Karpas-422 (cell line): ENCODE results near the gene FADS2. TPM values are rescaled to one million over a fixed set of nuclear protein-coding genes. Genes with fewer than 3 reads are reported as not detected.
A peak's percentile ranks its signal among the peaks of the same experiment; 100 is the strongest.

Experiments
- DNase-seq: peaks from one replicate; pipeline ENCODE4 v3.0.0-alpha.2; 2015
- H2AFZ ChIP-seq: fragments of 200-600 bp; sonication (generic); 2 replicates; pipeline ENCODE4 v1.6.1; 2014; ENCODE audit warnings: antibody characterized with exemption, low read length, mixed read lengths
- H3K27ac ChIP-seq: fragments of 200-600 bp; sonication (generic); 2 replicates; pipeline ENCODE4 v1.5.1; 2014; ENCODE audit warnings: mild to moderate bottlenecking, low read length, moderate library complexity
- H3K27me3 ChIP-seq: fragments of 200-600 bp; sonication (generic); 2 replicates; pipeline ENCODE4 v1.6.1; 2014; ENCODE audit warnings: low read length, mixed read lengths
- H3K36me3 ChIP-seq: fragments of 200-600 bp; sonication (generic); 2 replicates; pipeline ENCODE4 v1.6.1; 2014; ENCODE audit warnings: low read length, mixed read lengths; ENCODE audit not compliant: insufficient read depth
- H3K4me1 ChIP-seq: fragments of 200-600 bp; sonication (generic); 2 replicates; pipeline ENCODE4 v1.6.1; 2014; ENCODE audit warnings: mild to moderate bottlenecking, low read length, mixed read lengths
- H3K4me2 ChIP-seq: fragments of 200-600 bp; sonication (generic); 2 replicates; pipeline ENCODE4 v1.6.1; 2014; ENCODE audit warnings: low read length, low read depth, mild to moderate bottlenecking; ENCODE audit not compliant: poor library complexity, severe bottlenecking
- H3K4me3 ChIP-seq: fragments of 200-600 bp; sonication (generic); 2 replicates; pipeline ENCODE4 v1.5.1; 2014; ENCODE audit warnings: mild to moderate bottlenecking, antibody characterized with exemption, low read length, mixed read lengths
- H3K79me2 ChIP-seq: fragments of 200-600 bp; sonication (generic); 2 replicates; pipeline ENCODE4 v1.6.1; 2014; ENCODE audit warnings: mild to moderate bottlenecking, low read length, mixed read lengths
- H3K9ac ChIP-seq: fragments of 200-600 bp; sonication (generic); 2 replicates; pipeline ENCODE4 v1.6.0; 2014; ENCODE audit warnings: low read length
- H3K9me2 ChIP-seq: fragments of 200-600 bp; sonication (generic), shearing (Covaris generic); replicated peaks from 2 replicates; pipeline ENCODE4 v1.6.0; 2014; ENCODE audit warnings: mild to moderate bottlenecking, low read length, moderate library complexity; ENCODE audit not compliant: insufficient read depth
- H3K9me3 ChIP-seq: fragments of 300-700, 200-600 bp; sonication (generic); 2 replicates; pipeline ENCODE4 v1.6.1; 2014; ENCODE audit warnings: low read length, mixed read lengths
- H4K20me1 ChIP-seq: fragments of 200-600 bp; sonication (generic); 2 replicates; pipeline ENCODE4 v1.6.1; 2014; ENCODE audit warnings: mild to moderate bottlenecking, antibody characterized with exemption, low read length, low read depth; ENCODE audit not compliant: insufficient read depth
- total RNA-seq: library from RNA; depleted of rRNA; stranded (reverse); fragments of >200 nt; shearing (Covaris generic); gene quantifications from 2 replicates; pipeline ENCODE4 v1.2.3, GENCODE V29; 2014; ENCODE audit warnings: low replicate concordance

Gene FADS2
- total RNA-seq, 1 experiment from 2014 or later: 75.7 TPM

DNA sequence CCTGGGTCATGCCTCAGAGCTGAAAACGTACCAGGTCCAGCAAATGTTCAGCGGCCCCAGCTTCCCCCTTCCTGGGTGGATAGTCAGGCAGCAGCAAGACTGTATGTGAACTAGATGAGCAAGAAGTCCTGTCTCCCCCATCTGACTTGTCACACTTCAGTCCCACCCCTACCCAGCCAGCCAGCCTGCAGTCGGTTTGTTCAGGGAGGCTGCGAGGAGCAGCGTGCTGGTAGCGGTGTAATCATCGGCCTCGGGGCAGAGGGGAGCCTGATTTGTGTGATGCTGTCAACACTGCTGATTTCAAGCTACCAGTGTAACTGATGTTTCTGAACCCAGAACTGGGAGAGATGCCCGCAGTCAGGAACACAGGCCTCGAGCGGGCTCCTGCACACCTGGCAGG, 45.3 kb upstream of the FADS2 start:
- Histone ChIP-seq H3K9ac (no peak overlapping the region), H3K27ac (no peak overlapping the region), H2AFZ (no peak overlapping the region), H4K20me1 (peaks cover 7% of the 10 kb centered on the region; the same call in 1 of the 2 replicates), H3K9me2 (no peaks in the 10 kb centered on the region), H3K4me3 (no peak overlapping the region), H3K4me2 (no peak overlapping the region), H3K9me3 (no peaks in the 10 kb centered on the region), H3K27me3 (no peaks in the 10 kb centered on the region), H3K79me2 (no peaks in the 10 kb centered on the region), H3K4me1 (no peaks in the 10 kb centered on the region), H3K36me3 (peaks cover 11% of the 10 kb centered on the region)
- no peak for DNase-seq

- no peak overlapping the region for H3K27ac ChIP-seq
- H3K9me3 ChIP-seq: no peaks in the 10 kb centered on the region
- no peak for DNase-seq
- H2AFZ ChIP-seq: no peak overlapping the region
- no peaks in the 10 kb centered on the region for H3K9me2 ChIP-seq
- H3K36me3 ChIP-seq: peaks cover 12% of the 10 kb centered on the region
- H3K4me2 ChIP-seq: no peak overlapping the region
- peaks cover 7% of the 10 kb centered on the region; the same call in 1 of the 2 replicates for H4K20me1 ChIP-seq
- no peaks in the 10 kb centered on the region for H3K27me3 ChIP-seq
- H3K4me1 ChIP-seq: no peaks in the 10 kb centered on the region
- H3K4me3 ChIP-seq: no peak overlapping the region
- H3K79me2 ChIP-seq: no peaks in the 10 kb centered on the region
- no peak overlapping the region for H3K9ac ChIP-seq
These were observed 44.2 kb upstream of the FADS2 start for GRCh38 chr11:61783717-61784505.

DNA sequence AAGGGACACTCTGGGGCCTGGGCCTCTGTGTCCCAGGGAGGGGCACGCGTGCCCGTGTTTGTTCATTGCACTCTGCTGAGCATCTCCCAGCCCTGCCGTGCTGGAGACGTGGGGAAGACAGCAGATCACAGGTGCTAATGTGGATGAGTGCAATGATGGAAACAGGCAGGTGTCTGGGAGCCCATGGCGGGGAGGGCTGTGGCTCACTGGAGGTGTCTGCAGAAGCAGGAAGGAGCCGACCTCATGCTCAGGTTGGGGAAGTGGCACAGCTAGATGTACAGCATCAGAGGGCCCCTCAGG, 43.6 kb upstream of the FADS2 start:
- peaks cover 7% of the 10 kb centered on the region; the same call in 1 of the 2 replicates for H4K20me1 ChIP-seq
- H3K9ac ChIP-seq: no peak overlapping the region
- H3K4me2 ChIP-seq: no peak overlapping the region
- no peaks in the 10 kb centered on the region for H3K27me3 ChIP-seq
- no peaks in the 10 kb centered on the region for H3K9me2 ChIP-seq
- H3K9me3 ChIP-seq: no peaks in the 10 kb centered on the region
- DNase-seq: no peak
- H3K4me1 ChIP-seq: no peaks in the 10 kb centered on the region
- H2AFZ ChIP-seq: no peak overlapping the region
- no peak overlapping the region for H3K4me3 ChIP-seq
- no peaks in the 10 kb centered on the region for H3K79me2 ChIP-seq
- H3K27ac ChIP-seq: no peak overlapping the region
- peaks cover 12% of the 10 kb centered on the region for H3K36me3 ChIP-seq

- Histone ChIP-seq H3K79me2 (peaks cover 8% of the 10 kb centered on the region), H3K4me3 (no peak overlapping the region), H3K4me1 (no peaks in the 10 kb centered on the region), H3K27me3 (no peaks in the 10 kb centered on the region), H3K27ac (no peak overlapping the region), H3K36me3 (peaks cover 21% of the 10 kb centered on the region), H3K9ac (no peak overlapping the region), H3K4me2 (no peak overlapping the region), H3K9me3 (no peaks in the 10 kb centered on the region), H2AFZ (no peak overlapping the region), H3K9me2 (no peaks in the 10 kb centered on the region), H4K20me1 (peaks cover 7% of the 10 kb centered on the region; the same call in 1 of the 2 replicates)
- DNase-seq: no peak
These were observed 42.2 kb upstream of the FADS2 start for GRCh38 chr11:61785837-61786402.

DNA sequence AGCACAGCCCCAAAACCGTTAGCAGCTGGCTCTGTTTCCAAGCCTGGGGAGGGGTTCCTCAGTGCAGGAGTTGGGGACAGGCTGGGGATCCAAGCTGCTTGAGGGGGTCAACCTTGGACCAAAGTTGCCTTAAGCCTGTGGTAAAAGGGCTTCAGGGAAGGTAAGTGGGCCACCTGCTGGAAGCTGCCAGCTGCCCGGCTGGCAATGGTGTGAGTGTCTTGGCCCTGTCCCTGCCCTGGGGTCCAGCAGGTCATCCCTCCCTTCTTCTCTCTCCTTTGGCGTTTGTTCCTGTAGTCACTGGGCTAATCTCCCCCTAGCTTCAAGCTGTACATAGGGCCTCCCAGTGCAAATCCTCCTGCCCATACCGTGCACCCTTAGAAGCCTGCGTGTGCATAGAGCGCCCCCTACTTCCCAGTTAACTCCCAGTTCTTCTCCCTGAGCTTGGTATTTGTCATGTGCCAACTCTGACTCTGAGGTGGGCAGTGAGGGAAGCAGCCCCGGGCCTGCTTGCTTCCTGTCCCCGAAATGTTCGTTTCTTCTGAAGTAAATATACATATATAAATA, 40.1 kb upstream of the FADS2 start:
- peaks cover 21% of the 10 kb centered on the region for H3K36me3 ChIP-seq
- peaks cover 7% of the 10 kb centered on the region for H3K4me1 ChIP-seq
- no peak overlapping the region for H3K4me2 ChIP-seq
- H3K79me2 ChIP-seq: peaks cover 26% of the 10 kb centered on the region
- H3K4me3 ChIP-seq: no peak overlapping the region
- H3K9me2 ChIP-seq: no peaks in the 10 kb centered on the region
- DNase-seq: peak; percentile 73
- no peaks in the 10 kb centered on the region for H3K9me3 ChIP-seq
- no peaks in the 10 kb centered on the region for H3K27me3 ChIP-seq
- H4K20me1 ChIP-seq: peaks cover 4% of the 10 kb centered on the region; the same call in 1 of the 2 replicates
- no peak overlapping the region for H3K27ac ChIP-seq
- H3K9ac ChIP-seq: no peak overlapping the region
- H2AFZ ChIP-seq: no peak overlapping the region

DNA sequence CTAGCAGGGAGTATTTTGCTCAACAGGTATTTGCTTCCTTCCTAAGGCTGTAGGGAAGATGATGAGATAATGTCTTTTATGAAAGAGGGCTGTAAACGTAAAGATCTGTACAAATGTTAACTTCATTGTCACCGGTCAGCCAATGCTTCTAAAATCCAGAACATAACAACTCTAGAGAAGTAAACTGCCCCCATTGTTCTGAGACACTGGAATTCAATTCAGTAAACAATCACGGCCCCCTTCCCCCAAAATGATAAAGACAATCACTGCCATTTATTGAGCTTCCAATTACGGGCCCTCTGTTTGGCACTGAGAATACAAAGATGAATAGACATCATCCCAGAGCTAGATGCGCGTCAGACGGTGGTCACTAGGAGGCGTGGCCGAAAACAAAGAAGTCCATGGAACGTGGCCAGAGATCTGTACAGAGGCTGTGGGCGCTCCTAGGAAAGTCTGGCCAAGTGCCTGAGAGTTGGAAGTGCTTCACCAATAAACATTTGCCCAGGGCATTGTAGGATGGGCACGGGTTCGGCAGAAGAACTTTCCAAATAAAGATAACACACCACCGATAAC, 36.3 kb upstream of the FADS2 start:
- Histone ChIP-seq H3K9ac (peak overlapping the region; percentile 94), H3K4me3 (peak overlapping the region; percentile 90), H2AFZ (peak overlapping the region; percentile 47; the same call in 1 of the 2 replicates), H3K9me3 (no peaks in the 10 kb centered on the region), H3K4me1 (peaks cover 24% of the 10 kb centered on the region), H4K20me1 (peaks cover 7% of the 10 kb centered on the region; the same call in 1 of the 2 replicates), H3K4me2 (peak overlapping the region; percentile 98), H3K36me3 (peaks cover 34% of the 10 kb centered on the region), H3K27me3 (no peaks in the 10 kb centered on the region), H3K79me2 (peaks cover 62% of the 10 kb centered on the region), H3K9me2 (no peaks in the 10 kb centered on the region), H3K27ac (peak overlapping the region; percentile 80)
- peak; percentile 76 for DNase-seq

- H3K9me2 ChIP-seq: no peaks in the 10 kb centered on the region
- H3K79me2 ChIP-seq: peaks cover 69% of the 10 kb centered on the region
- peak within 1 kb of the TSS; percentile 90 for H3K4me3 ChIP-seq
- H3K4me1 ChIP-seq: peaks cover 26% of the 10 kb centered on the region
- H4K20me1 ChIP-seq: peaks cover 7% of the 10 kb centered on the region; the same call in 1 of the 2 replicates
- peak within 1 kb of the TSS; percentile 94 for H3K9ac ChIP-seq
- H3K9me3 ChIP-seq: no peaks in the 10 kb centered on the region
- peaks cover 29% of the 10 kb centered on the region for H3K36me3 ChIP-seq
- DNase-seq: peak; percentile 96
- peak within 1 kb of the TSS; percentile 98 for H3K4me2 ChIP-seq
- H3K27ac ChIP-seq: peak within 1 kb of the TSS; percentile 80
- H3K27me3 ChIP-seq: no peaks in the 10 kb centered on the region
- H2AFZ ChIP-seq: peak within 1 kb of the TSS; percentile 91; the same call in 1 of the 2 replicates
These were observed 35.6 kb upstream of the FADS2 start, which contains the start of the genes FEN1 and TMEM258 for GRCh38 chr11:61792310-61793082. FEN1 (plus strand) TSS chr11:61792911; CDS start chr11:61795362, 2,451 bp downstream. TMEM258 (minus strand) TSS chr11:61792599; CDS start chr11:61792558, 41 bp downstream.
